ENCODE data around the gene CNTNAP5. TPM values are rescaled to one million over a fixed set of nuclear protein-coding genes. Genes with fewer than 3 reads are reported as not detected.

Gene CNTNAP5
- total and polyA plus RNA-seq, 12 donors = 0.04 TPM; not detected in 11

DNA sequence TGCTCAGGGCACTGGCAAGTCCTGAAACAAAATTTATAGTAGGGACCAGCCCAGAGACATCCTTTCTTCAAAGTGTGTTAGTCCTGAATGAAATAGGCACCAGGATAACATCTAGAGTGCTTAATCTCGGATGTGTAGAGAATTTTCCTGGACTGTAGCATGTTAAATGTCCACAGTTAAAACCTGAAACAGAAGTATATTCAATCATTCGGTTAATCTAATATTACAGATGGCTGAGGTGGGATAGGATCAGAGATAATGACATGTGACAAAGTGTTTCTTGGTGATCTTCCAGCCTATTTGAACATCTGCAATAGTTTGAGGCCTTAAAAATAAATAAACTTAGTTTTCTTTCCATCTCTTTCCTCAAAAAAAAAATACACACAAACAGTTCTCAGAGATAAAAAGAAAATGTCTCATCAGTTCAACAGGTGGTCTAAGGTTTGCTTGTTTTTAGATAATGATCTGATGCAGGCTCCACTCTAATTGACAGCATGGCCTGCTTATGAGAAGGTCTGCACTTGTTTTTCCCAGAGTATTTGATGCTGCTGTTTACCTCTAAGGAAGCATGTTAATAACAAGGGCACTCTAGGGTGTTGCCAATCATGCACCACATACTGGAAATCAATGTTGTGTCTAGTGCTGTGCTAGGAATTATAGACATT lies 25.9 kb downstream of the CNTNAP5 start:
- TF ChIP-seq, protein P1, sequence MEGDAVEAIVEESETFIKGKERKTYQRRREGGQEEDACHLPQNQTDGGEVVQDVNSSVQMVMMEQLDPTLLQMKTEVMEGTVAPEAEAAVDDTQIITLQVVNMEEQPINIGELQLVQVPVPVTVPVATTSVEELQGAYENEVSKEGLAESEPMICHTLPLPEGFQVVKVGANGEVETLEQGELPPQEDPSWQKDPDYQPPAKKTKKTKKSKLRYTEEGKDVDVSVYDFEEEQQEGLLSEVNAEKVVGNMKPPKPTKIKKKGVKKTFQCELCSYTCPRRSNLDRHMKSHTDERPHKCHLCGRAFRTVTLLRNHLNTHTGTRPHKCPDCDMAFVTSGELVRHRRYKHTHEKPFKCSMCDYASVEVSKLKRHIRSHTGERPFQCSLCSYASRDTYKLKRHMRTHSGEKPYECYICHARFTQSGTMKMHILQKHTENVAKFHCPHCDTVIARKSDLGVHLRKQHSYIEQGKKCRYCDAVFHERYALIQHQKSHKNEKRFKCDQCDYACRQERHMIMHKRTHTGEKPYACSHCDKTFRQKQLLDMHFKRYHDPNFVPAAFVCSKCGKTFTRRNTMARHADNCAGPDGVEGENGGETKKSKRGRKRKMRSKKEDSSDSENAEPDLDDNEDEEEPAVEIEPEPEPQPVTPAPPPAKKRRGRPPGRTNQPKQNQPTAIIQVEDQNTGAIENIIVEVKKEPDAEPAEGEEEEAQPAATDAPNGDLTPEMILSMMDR (IDR thresholded peaks at IDR 0.05) = no peak
- Histone ChIP-seq H3K36me3 (no peaks in the 10 kb centered on the region), H3K4me3 (no peak overlapping the region), H3K27ac (no peak overlapping the region), H3K27me3 (no peaks in the 10 kb centered on the region), H3K4me1 (peaks cover 0 to 14% (median 0%) of the 10 kb centered on the region in 9 donors), H3K9me3 (no peaks in the 10 kb centered on the region)
- no peak for DNase-seq
- intact Hi-C loops (cut with DNase I) = no loop called here
- no peak for ATAC-seq
- 79 to 82% methylated on average over 2 of the region's 2 CpGs for WGBS, 2 donors

DNA sequence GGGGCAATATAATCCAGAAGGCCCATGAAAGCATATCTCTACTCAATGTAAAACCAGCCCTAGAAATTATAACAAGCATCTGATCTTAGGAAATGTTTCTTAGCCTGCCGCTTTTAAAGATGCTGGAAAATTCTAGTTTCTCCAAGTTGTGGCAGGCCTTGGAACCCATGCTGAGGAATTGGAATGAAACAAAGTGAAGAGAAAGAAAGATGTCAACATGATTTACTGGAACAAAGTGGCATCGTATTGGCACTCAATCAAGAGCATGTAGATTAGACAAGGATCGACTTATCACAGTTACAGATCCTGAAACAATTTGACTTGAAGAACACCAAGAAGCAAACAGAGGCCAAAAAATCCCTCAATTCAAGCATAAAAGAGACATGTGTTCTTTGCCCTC lies 28.7 kb downstream of the CNTNAP5 start:
- Histone ChIP-seq H3K9me3 (peaks cover 0 to 4% (median 0%) of the 10 kb centered on the region in 11 donors), H3K4me1 (peaks cover 0 to 14% (median 0%) of the 10 kb centered on the region in 9 donors), H3K27me3 (no peaks in the 10 kb centered on the region), H3K4me3 (no peak overlapping the region), H3K27ac (no peak overlapping the region), H3K36me3 (no peaks in the 10 kb centered on the region)
- intact Hi-C loops (cut with DNase I) = no loop called here
- TF ChIP-seq, protein P1 (IDR thresholded peaks at IDR 0.05) = no peak
- ATAC-seq (no peak), DNase-seq (no peak)
- 76 to 87% methylated on average over 3 of the region's 3 CpGs for WGBS, 2 donors

DNA sequence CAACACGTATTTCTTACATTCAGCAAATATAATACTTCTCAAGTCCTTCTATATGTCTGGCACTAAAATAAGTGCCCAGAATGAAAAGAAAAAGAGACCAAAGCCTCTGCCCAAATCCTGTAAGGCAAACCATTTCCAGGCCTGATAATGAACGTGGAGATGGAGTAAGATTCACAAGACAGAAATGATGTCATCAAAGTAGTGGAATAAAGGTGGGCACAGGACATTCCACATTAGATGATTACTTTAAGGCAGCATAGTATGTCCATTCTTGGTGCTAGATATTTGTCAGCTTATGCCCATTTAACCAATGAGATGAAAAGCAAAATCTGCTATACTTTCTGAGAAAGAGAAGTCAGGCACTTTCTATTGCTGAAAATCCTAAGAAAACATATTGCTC lies 38.5 kb downstream of the CNTNAP5 start:
- no peak overlapping the region for H3K4me3 ChIP-seq
- H3K27me3 ChIP-seq = no peaks in the 10 kb centered on the region
- DNase-seq = no peak
- H3K27ac ChIP-seq = no peak overlapping the region
- 80 to 87% methylated on average over 2 of the region's 2 CpGs for WGBS, 2 donors
- ATAC-seq = no peak
- TF ChIP-seq, protein P1 (IDR thresholded peaks at IDR 0.05) = no peak
- H3K36me3 ChIP-seq = no peaks in the 10 kb centered on the region
- intact Hi-C loops (cut with DNase I) = no loop called here
- peaks cover 0 to 5% (median 0%) of the 10 kb centered on the region in 11 donors for H3K9me3 ChIP-seq
- no peaks in the 10 kb centered on the region for H3K4me1 ChIP-seq

DNA sequence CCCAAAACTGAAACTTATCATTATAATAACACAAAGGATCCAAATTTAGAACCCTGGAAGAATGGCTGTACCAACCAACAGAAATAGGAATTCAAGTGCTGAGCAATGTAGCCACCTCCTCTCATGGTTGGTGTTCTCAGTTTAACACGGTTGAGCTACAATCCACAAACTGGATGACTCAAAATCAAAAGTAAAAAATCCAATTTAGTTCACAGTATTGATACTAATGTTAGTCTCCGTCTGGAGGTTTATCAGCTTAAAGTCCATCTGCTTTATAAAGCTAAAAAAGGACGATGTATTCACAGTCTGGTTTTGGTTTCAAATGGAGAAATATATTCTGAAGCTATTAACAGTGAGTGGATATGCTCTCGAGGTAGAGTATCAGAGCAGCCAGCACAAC lies 40.5 kb downstream of the CNTNAP5 start:
- Histone ChIP-seq H3K9me3 (peaks cover 0 to 5% (median 0%) of the 10 kb centered on the region in 11 donors), H3K4me1 (no peaks in the 10 kb centered on the region), H3K4me3 (no peak overlapping the region), H3K27ac (no peak overlapping the region), H3K27me3 (no peaks in the 10 kb centered on the region), H3K36me3 (no peaks in the 10 kb centered on the region)
- WGBS, 2 donors = 58 to 60% methylated on average over 4 of the region's 4 CpGs
- ATAC-seq = no peak
- TF ChIP-seq, protein P1 (IDR thresholded peaks at IDR 0.05) = no peak
- DNase-seq = no peak
- intact Hi-C loops (cut with DNase I) = no loop called here

Data from heart right ventricle (tissue), 16 donors.